ENCODE results near the gene ITGB5. TPM values are rescaled to one million over a fixed set of nuclear protein-coding genes. Genes with fewer than 3 reads are reported as not detected.
A peak's percentile ranks its signal among the peaks of the same experiment; 100 is the strongest.

ITGB5 gene
- total and polyA plus RNA-seq, 2 donors (not counting 1 experiment from before 2014, with no cell fraction given), result 0.15 to 0.54 TPM

DNA sequence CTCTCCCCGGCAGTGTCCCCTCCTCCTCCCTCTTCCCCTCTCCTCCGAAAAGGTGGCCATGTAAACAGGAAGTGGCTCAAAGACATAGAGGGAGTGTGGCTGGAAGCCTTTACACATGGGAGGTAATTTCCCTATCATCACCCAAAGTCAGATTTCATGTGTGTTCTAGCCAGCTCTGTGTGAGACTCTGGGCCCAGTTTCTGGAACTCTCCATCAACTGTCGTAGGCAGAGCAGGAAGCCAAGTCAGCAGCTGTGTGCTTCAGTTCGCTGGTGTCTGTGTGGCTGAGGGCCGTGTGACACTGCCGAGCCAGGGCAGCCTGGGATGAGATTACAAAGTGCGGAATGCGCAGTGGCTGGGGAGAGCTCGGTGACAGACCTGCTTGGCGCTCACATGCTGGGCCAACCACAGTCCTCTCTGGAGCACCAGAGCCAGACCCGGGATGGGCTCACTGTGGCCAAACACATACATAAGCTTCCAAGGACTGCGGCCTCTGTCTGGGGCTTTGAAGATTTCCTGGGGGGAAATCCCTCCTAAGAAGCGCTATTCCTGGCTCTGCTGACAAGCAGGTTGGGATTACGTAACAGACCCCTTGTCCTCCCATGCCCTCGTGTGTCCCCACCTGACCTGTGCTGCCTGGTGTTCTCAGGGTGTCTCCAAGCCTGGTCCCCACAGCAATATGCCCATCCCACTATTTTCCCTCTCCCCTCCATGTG, 106.2 kb downstream of the ITGB5 start:
- peak overlapping the region; percentile 28 for H2AFZ ChIP-seq (ENCODE audit: insufficient read depth, low read depth, low read length, poor library complexity, severe bottlenecking)
- WGBS (ENCODE audit: insufficient coverage), result 56% methylated on average over 12 of the region's 15 CpGs
- H3K4me3 ChIP-seq (ENCODE audit: control extremely low read depth in 1 of 5, extremely low read depth in 1 of 5, insufficient read depth in 1 of 5, low read depth in 2 of 5, low read length in 4 of 5), result no peak overlapping the region
- TF ChIP-seq, protein P1, sequence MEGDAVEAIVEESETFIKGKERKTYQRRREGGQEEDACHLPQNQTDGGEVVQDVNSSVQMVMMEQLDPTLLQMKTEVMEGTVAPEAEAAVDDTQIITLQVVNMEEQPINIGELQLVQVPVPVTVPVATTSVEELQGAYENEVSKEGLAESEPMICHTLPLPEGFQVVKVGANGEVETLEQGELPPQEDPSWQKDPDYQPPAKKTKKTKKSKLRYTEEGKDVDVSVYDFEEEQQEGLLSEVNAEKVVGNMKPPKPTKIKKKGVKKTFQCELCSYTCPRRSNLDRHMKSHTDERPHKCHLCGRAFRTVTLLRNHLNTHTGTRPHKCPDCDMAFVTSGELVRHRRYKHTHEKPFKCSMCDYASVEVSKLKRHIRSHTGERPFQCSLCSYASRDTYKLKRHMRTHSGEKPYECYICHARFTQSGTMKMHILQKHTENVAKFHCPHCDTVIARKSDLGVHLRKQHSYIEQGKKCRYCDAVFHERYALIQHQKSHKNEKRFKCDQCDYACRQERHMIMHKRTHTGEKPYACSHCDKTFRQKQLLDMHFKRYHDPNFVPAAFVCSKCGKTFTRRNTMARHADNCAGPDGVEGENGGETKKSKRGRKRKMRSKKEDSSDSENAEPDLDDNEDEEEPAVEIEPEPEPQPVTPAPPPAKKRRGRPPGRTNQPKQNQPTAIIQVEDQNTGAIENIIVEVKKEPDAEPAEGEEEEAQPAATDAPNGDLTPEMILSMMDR (IDR thresholded peaks at IDR 0.05), result no peak
- no peak for TF ChIP-seq EZH2 (IDR thresholded peaks at IDR 0.05; ENCODE audit: borderline replicate concordance, insufficient read depth, low read depth, low read length, poor library complexity, severe bottlenecking)
- DNase-seq (no peak), ATAC-seq (ENCODE audit: low read depth) (no peak)
- ChIA-PET POLR2A (no interaction called here), CTCF (interaction anchor here (3.2 kb wide), 1 partner anchor 20 kb away, joined by 13 read pairs; no protein-coding TSS in a partner anchor)
- no peak overlapping the region for H3K9ac ChIP-seq (ENCODE audit: low read length)
- no peaks in the 10 kb centered on the region for H3K4me1 ChIP-seq (ENCODE audit: control insufficient read depth in 2 of 2, insufficient read depth in 2 of 2, low read length in 2 of 2)
- no peaks in the 10 kb centered on the region for H4K20me1 ChIP-seq (ENCODE audit: control insufficient read depth, insufficient read depth, low read length, poor library complexity, severe bottlenecking)
- H3K9me3 ChIP-seq (ENCODE audit: control extremely low read depth in 1 of 3, control insufficient read depth in 2 of 3, insufficient read depth in 1 of 3, low read length in 2 of 3), result no peaks in the 10 kb centered on the region
- no peaks in the 10 kb centered on the region for H3K36me3 ChIP-seq (replicated peaks in 1 of 2; ENCODE audit: control extremely low read depth in 1 of 2, control insufficient read depth in 1 of 2, extremely low read depth in 1 of 2, insufficient read depth in 2 of 2, low read length in 1 of 2)
- Mint-ChIP-seq H3K27me3 (peaks cover 29% of the 10 kb centered on the region), H3K9me3 (ENCODE audit: insufficient read depth) (no peaks in the 10 kb centered on the region), H3K4me3 (no peak overlapping the region), H3K4me1 (no peaks in the 10 kb centered on the region), H3K27ac (no peak overlapping the region)
- H3K4me2 ChIP-seq (replicated peaks; ENCODE audit: low read depth, low read length, poor library complexity, severe bottlenecking), result no peak overlapping the region
- H3K79me2 ChIP-seq (ENCODE audit: control insufficient read depth, insufficient read depth, low read length), result no peaks in the 10 kb centered on the region
- H3K27me3 ChIP-seq (replicated peaks in 1 of 4; ENCODE audit: control extremely low read depth in 1 of 4, control insufficient read depth in 3 of 4, insufficient read depth in 4 of 4, low read length in 3 of 4), result no peaks in the 10 kb centered on the region
- intact Hi-C loops (cut with micrococcal nuclease), result no loop called here
- no peak overlapping the region for H3K27ac ChIP-seq (ENCODE audit: low read length in 2 of 2)

DNA sequence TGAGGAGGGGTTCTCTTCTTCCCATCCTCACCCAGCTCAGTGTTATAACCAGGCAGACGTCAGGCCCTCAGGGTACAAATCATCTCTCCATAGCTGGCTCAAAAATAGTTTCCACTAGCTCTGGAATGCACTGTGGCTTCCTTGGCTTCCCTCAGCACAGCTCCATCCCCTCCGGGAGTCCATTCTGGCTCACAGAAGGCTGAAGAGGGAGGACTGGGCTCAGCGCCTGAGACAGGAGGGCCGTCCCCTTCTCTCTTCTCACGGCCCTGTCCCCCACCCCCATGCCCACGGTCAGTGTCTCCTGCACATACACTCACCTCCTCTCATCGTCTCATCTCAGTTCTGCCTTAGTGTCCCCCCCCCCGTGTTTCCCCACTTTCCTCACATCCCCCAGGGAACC, 106.8 kb downstream of the ITGB5 start:
- H3K4me2 ChIP-seq (replicated peaks; ENCODE audit: low read depth, low read length, poor library complexity, severe bottlenecking), result no peak overlapping the region
- Mint-ChIP-seq H3K9me3 (ENCODE audit: insufficient read depth) (no peaks in the 10 kb centered on the region), H3K27ac (no peak overlapping the region), H3K4me3 (no peak overlapping the region), H3K4me1 (no peaks in the 10 kb centered on the region), H3K27me3 (peaks cover 29% of the 10 kb centered on the region)
- no peaks in the 10 kb centered on the region for H3K4me1 ChIP-seq (ENCODE audit: control insufficient read depth in 2 of 2, insufficient read depth in 2 of 2, low read length in 2 of 2)
- H3K36me3 ChIP-seq (replicated peaks in 1 of 2; ENCODE audit: control extremely low read depth in 1 of 2, control insufficient read depth in 1 of 2, extremely low read depth in 1 of 2, insufficient read depth in 2 of 2, low read length in 1 of 2), result no peaks in the 10 kb centered on the region
- no peaks in the 10 kb centered on the region for H3K79me2 ChIP-seq (ENCODE audit: control insufficient read depth, insufficient read depth, low read length)
- ChIA-PET CTCF (interaction anchor here (3.2 kb wide), 1 partner anchor 19 kb away, joined by 13 read pairs; no protein-coding TSS in a partner anchor), POLR2A (no interaction called here)
- H3K4me3 ChIP-seq (ENCODE audit: control extremely low read depth in 1 of 5, extremely low read depth in 1 of 5, insufficient read depth in 1 of 5, low read depth in 2 of 5, low read length in 4 of 5), result no peak overlapping the region
- H3K27ac ChIP-seq (ENCODE audit: low read length in 2 of 2), result no peak overlapping the region
- H4K20me1 ChIP-seq (ENCODE audit: control insufficient read depth, insufficient read depth, low read length, poor library complexity, severe bottlenecking), result no peaks in the 10 kb centered on the region
- TF ChIP-seq, protein P1 (IDR thresholded peaks at IDR 0.05), result no peak
- TF ChIP-seq EZH2 (IDR thresholded peaks at IDR 0.05; ENCODE audit: borderline replicate concordance, insufficient read depth, low read depth, low read length, poor library complexity, severe bottlenecking), result no peak
- no peak for DNase-seq
- ATAC-seq (ENCODE audit: low read depth), result no peak
- H3K27me3 ChIP-seq (replicated peaks in 1 of 4; ENCODE audit: control extremely low read depth in 1 of 4, control insufficient read depth in 3 of 4, insufficient read depth in 4 of 4, low read length in 3 of 4), result no peaks in the 10 kb centered on the region
- no peak overlapping the region for H3K9ac ChIP-seq (ENCODE audit: low read length)
- no peaks in the 10 kb centered on the region for H3K9me3 ChIP-seq (ENCODE audit: control extremely low read depth in 1 of 3, control insufficient read depth in 2 of 3, insufficient read depth in 1 of 3, low read length in 2 of 3)
- WGBS (ENCODE audit: insufficient coverage), result 100% methylated on average over 1 of the region's 8 CpGs
- intact Hi-C loops (cut with micrococcal nuclease), result no loop called here
- peak overlapping the region; percentile 28 for H2AFZ ChIP-seq (ENCODE audit: insufficient read depth, low read depth, low read length, poor library complexity, severe bottlenecking)
